Astrocyte (in vitro differentiated cells and primary cell): Measurements from ENCODE around the gene CRIM1.

ENCODE experiments used
- EZH2 ChIP-seq: IDR thresholded peaks from 2 replicates; pipeline ENCODE4 v1.6.1; 2012; ENCODE audit warnings: mild to moderate bottlenecking, low read length, inconsistent platforms; ENCODE audit not compliant: insufficient read depth
- TF ChIP-seq, protein P1 (sequence below): IDR thresholded peaks from 2 replicates; pipeline ENCODE4 v1.5.1; 2011; ENCODE audit warnings: low read depth, mild to moderate bottlenecking, inconsistent platforms, low read length, moderate library complexity; ENCODE audit not compliant: insufficient read depth

DNA sequence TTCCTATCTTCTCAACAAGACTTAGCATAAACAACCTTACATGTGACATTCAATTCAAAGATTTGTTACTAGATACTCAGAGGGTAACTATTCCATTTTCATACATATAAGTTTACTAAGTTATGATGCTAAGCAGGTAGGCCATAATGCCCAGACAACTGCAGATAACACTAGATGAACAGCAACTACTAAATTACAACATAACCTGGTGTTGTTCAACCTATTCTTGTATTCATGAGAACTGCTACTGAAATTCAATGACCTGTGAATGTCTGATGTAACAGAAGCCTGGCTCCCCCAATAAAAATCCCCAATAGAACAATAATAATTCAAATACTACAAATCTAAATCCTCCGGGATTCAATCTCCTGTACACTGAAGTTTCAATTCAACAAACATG, 217.6 kb downstream of the CRIM1 start:
- no peak for TF ChIP-seq EZH2
- TF ChIP-seq, protein P1, sequence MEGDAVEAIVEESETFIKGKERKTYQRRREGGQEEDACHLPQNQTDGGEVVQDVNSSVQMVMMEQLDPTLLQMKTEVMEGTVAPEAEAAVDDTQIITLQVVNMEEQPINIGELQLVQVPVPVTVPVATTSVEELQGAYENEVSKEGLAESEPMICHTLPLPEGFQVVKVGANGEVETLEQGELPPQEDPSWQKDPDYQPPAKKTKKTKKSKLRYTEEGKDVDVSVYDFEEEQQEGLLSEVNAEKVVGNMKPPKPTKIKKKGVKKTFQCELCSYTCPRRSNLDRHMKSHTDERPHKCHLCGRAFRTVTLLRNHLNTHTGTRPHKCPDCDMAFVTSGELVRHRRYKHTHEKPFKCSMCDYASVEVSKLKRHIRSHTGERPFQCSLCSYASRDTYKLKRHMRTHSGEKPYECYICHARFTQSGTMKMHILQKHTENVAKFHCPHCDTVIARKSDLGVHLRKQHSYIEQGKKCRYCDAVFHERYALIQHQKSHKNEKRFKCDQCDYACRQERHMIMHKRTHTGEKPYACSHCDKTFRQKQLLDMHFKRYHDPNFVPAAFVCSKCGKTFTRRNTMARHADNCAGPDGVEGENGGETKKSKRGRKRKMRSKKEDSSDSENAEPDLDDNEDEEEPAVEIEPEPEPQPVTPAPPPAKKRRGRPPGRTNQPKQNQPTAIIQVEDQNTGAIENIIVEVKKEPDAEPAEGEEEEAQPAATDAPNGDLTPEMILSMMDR = no peak
